Mesendoderm (in vitro differentiated cells): ENCODE data around the gene CDC123.

Experiments used
- DNase-seq: peaks from one replicate; pipeline ENCODE4 v3.0.0; 2013
- H2AK5ac ChIP-seq: 2 replicates; pipeline ENCODE4 v1.6.1; 2013; ENCODE audit warnings: low read length, inconsistent platforms
- H2BK120ac ChIP-seq: 2 replicates; pipeline ENCODE4 v1.6.1; 2013; ENCODE audit warnings: low read depth, mild to moderate bottlenecking, low read length, moderate library complexity, mixed read lengths
- H2BK15ac ChIP-seq: replicated peaks from 2 replicates; pipeline ENCODE4 v1.6.1; 2013; ENCODE audit warnings: low read depth, mild to moderate bottlenecking, moderate library complexity
- H2BK5ac ChIP-seq: 2 replicates; pipeline ENCODE4 v1.6.1; 2013; ENCODE audit warnings: low read length, inconsistent platforms
- H3K18ac ChIP-seq: 2 replicates; pipeline ENCODE4 v1.6.1; 2013; ENCODE audit warnings: mild to moderate bottlenecking, low read length, mixed read lengths
- H3K23ac ChIP-seq: one replicate; pipeline ENCODE4 v1.6.1; 2013; ENCODE audit warnings: low read length
- H3K27ac ChIP-seq: 2 replicates; pipeline ENCODE4 v1.5.1; 2013; ENCODE audit warnings: low read depth, mild to moderate bottlenecking, inconsistent platforms, low read length, moderate library complexity
- H3K27me3 ChIP-seq: 2 replicates; pipeline ENCODE4 v1.6.1; 2013; ENCODE audit warnings: low read length, control low read depth, mild to moderate bottlenecking, inconsistent platforms; ENCODE audit not compliant: insufficient read depth, poor library complexity
- H3K36me3 ChIP-seq: 2 replicates; pipeline ENCODE4 v1.6.1; 2013; ENCODE audit warnings: low read length, inconsistent platforms; ENCODE audit not compliant: control insufficient read depth, insufficient read depth
- H3K4ac ChIP-seq: one replicate; pipeline ENCODE4 v1.6.1; 2013; ENCODE audit warnings: low read depth, mild to moderate bottlenecking, low read length, moderate library complexity
- H3K4me1 ChIP-seq: 2 replicates; pipeline ENCODE4 v1.6.1; 2013; ENCODE audit warnings: low read depth, low read length, inconsistent platforms; ENCODE audit not compliant: control insufficient read depth
- H3K4me2 ChIP-seq: 2 replicates; pipeline ENCODE4 v1.6.1; 2013; ENCODE audit warnings: low read length
- H3K4me3 ChIP-seq: 2 replicates; pipeline ENCODE4 v1.5.1; 2013; ENCODE audit warnings: mild to moderate bottlenecking, low read length
- H3K56ac ChIP-seq: one replicate; pipeline ENCODE4 v1.6.1; 2013; ENCODE audit warnings: low read length
- H3K79me1 ChIP-seq: 2 replicates; pipeline ENCODE4 v1.6.1; 2013; ENCODE audit warnings: low read length, inconsistent platforms
- H3K79me2 ChIP-seq: 2 replicates; pipeline ENCODE4 v1.6.1; 2013; ENCODE audit warnings: mild to moderate bottlenecking, low read length; ENCODE audit not compliant: control insufficient read depth, insufficient read depth
- H3K9ac ChIP-seq: 2 replicates; pipeline ENCODE4 v1.6.1; 2013; ENCODE audit warnings: low read length, inconsistent platforms
- H4K5ac ChIP-seq: one replicate; pipeline ENCODE4 v1.6.1; 2013; ENCODE audit warnings: low read length
- H4K8ac ChIP-seq: one replicate; pipeline ENCODE4 v1.6.1; 2013; ENCODE audit warnings: low read depth, mild to moderate bottlenecking, control low read depth, low read length, moderate library complexity
- WGBS: extraction: QIAGEN DNeasy Blood & Tissue Kit; methylation state at CpG from one replicate; pipeline ENCODE4 v1.1.7; 2013; ENCODE audit warnings: low lambda C conversion rate, missing lambda C conversion rate; ENCODE audit not compliant: insufficient coverage; ENCODE audit errors: extremely low coverage; 5-methylcytosine and 5-hydroxymethylcytosine counted together

CDC123 gene

GRCh38 chr10:12186323-12186722 is 9.7 kb upstream of the CDC123 start:
- H3K79me2 ChIP-seq: peaks cover 10% of the 10 kb centered on the region
- H3K18ac ChIP-seq: no peak overlapping the region
- H3K9ac ChIP-seq: no peak overlapping the region
- WGBS: no CpG with 5 or more reads among the region's 8 CpGs
- no peak overlapping the region for H2BK5ac ChIP-seq
- H3K4me2 ChIP-seq: no peak overlapping the region
- no peak overlapping the region for H3K27ac ChIP-seq
- H4K5ac ChIP-seq: no peak overlapping the region
- H3K4me1 ChIP-seq: no peaks in the 10 kb centered on the region
- no peak for DNase-seq
- H3K36me3 ChIP-seq: peaks cover 4% of the 10 kb centered on the region
- no peak overlapping the region for H4K8ac ChIP-seq
- H3K23ac ChIP-seq: no peak overlapping the region
- H3K4me3 ChIP-seq: no peak overlapping the region
- H3K27me3 ChIP-seq: no peaks in the 10 kb centered on the region
- H3K4ac ChIP-seq: no peak overlapping the region
- H2BK15ac ChIP-seq: no peak overlapping the region
- H3K56ac ChIP-seq: no peak overlapping the region
- H2BK120ac ChIP-seq: no peak overlapping the region
- peaks cover 3% of the 10 kb centered on the region for H3K79me1 ChIP-seq
- H2AK5ac ChIP-seq: no peak overlapping the region

GRCh38 chr10:12187321-12187905 is 8.6 kb upstream of the CDC123 start:
- Histone ChIP-seq H3K23ac (no peak overlapping the region), H2BK120ac (no peak overlapping the region), H2BK15ac (no peak overlapping the region), H2AK5ac (no peak overlapping the region), H3K56ac (no peak overlapping the region), H4K5ac (no peak overlapping the region), H3K4me3 (no peak overlapping the region), H3K79me1 (peaks cover 7% of the 10 kb centered on the region), H3K9ac (no peak overlapping the region), H3K18ac (no peak overlapping the region), H2BK5ac (no peak overlapping the region), H3K27me3 (no peaks in the 10 kb centered on the region), H4K8ac (no peak overlapping the region), H3K79me2 (peaks cover 18% of the 10 kb centered on the region), H3K4ac (no peak overlapping the region), H3K36me3 (peaks cover 5% of the 10 kb centered on the region), H3K4me1 (no peaks in the 10 kb centered on the region), H3K27ac (no peak overlapping the region), H3K4me2 (no peak overlapping the region)
- DNase-seq: no peak
- no CpG with 5 or more reads among the region's 5 CpGs for WGBS

DNA sequence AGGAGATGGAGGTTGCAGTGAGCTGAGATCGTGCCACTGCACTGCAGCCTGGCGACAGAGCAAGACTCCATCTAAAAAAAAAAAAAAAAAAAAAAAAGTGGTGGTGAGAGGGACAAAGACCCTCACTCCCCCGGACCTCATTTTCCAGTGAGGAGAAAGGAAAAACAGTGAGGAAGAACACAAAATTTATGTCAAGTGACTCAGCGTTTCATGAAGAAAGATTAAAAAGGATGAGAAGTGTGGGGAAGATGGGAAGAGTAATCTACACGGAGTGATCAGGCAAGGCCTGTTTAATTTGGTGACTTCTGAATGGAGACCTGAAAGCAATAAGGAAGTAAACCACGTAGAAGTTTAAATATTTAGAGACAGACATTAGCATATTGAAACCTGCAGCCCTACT is 7.3 kb upstream of the CDC123 start:
- H3K9ac ChIP-seq: no peak overlapping the region
- no peak overlapping the region for H4K8ac ChIP-seq
- no peaks in the 10 kb centered on the region for H3K4me1 ChIP-seq
- WGBS: no CpG with 5 or more reads among the region's 6 CpGs
- H3K4me2 ChIP-seq: no peak overlapping the region
- no peak overlapping the region for H2BK120ac ChIP-seq
- no peak overlapping the region for H2AK5ac ChIP-seq
- H4K5ac ChIP-seq: no peak overlapping the region
- no peak overlapping the region for H3K27ac ChIP-seq
- no peak overlapping the region for H2BK5ac ChIP-seq
- no peak overlapping the region for H3K4ac ChIP-seq
- H3K4me3 ChIP-seq: no peak overlapping the region
- no peak overlapping the region for H3K18ac ChIP-seq
- no peaks in the 10 kb centered on the region for H3K27me3 ChIP-seq
- peaks cover 25% of the 10 kb centered on the region for H3K79me2 ChIP-seq
- H3K36me3 ChIP-seq: peaks cover 3% of the 10 kb centered on the region
- peaks cover 9% of the 10 kb centered on the region for H3K79me1 ChIP-seq
- no peak overlapping the region for H3K23ac ChIP-seq
- H2BK15ac ChIP-seq: no peak overlapping the region
- H3K56ac ChIP-seq: no peak overlapping the region
- DNase-seq: no peak

- Histone ChIP-seq H2BK15ac (no peak overlapping the region), H4K8ac (no peak overlapping the region), H3K27ac (no peak overlapping the region), H3K79me1 (peaks cover 9% of the 10 kb centered on the region), H2AK5ac (no peak overlapping the region), H3K27me3 (no peaks in the 10 kb centered on the region), H3K4me1 (no peaks in the 10 kb centered on the region), H3K4me2 (no peak overlapping the region), H2BK5ac (no peak overlapping the region), H3K23ac (no peak overlapping the region), H3K9ac (no peak overlapping the region), H2BK120ac (no peak overlapping the region), H3K36me3 (peaks cover 3% of the 10 kb centered on the region), H3K56ac (no peak overlapping the region), H4K5ac (no peak overlapping the region), H3K4ac (no peak overlapping the region), H3K18ac (no peak overlapping the region), H3K79me2 (peaks cover 31% of the 10 kb centered on the region), H3K4me3 (no peak overlapping the region)
- no peak for DNase-seq
- no CpG with 5 or more reads among the region's 10 CpGs for WGBS
Observed at GRCh38 chr10:12189426-12189825, 6.6 kb upstream of the CDC123 start.

- WGBS: no CpG with 5 or more reads among the region's 3 CpGs
Observed at GRCh38 chr10:12191715-12192114, 4.3 kb upstream of the CDC123 start.

DNA sequence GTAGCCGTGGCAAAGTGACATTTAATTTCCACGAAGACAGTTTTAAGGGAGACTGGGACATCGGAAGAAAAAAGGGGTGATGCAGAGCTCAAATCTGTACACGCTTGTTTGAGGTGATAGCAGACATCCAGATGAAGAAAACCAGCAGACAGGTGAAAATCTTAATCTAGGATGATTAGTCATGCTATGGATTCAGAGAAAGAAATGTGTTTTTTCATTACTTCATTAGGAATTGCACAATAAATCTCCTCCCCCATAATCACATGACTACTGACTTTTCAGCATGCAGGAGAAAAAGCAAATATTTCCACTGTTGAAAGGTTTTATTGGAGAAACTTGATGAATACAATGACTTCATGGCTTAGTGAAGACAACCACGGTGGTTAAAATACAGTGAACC is 2.8 kb upstream of the CDC123 start:
- H3K18ac ChIP-seq: no peak overlapping the region
- WGBS: no CpG with 5 or more reads among the region's 5 CpGs
- no peak overlapping the region for H3K56ac ChIP-seq

More at GRCh38 chr10:12191715-12192114, 4.3 kb upstream of the CDC123 start:
- Histone ChIP-seq H4K8ac (no peak overlapping the region), H2BK120ac (no peak overlapping the region), H3K9ac (no peak overlapping the region), H3K4me2 (no peak overlapping the region), H3K4me1 (no peaks in the 10 kb centered on the region), H4K5ac (no peak overlapping the region), H3K18ac (no peak overlapping the region), H3K27me3 (no peaks in the 10 kb centered on the region), H3K23ac (no peak overlapping the region), H2BK15ac (no peak overlapping the region), H2BK5ac (no peak overlapping the region), H3K79me1 (peaks cover 16% of the 10 kb centered on the region), H2AK5ac (no peak overlapping the region), H3K27ac (no peak overlapping the region), H3K4ac (no peak overlapping the region), H3K56ac (no peak overlapping the region), H3K4me3 (no peak overlapping the region), H3K79me2 (peaks cover 50% of the 10 kb centered on the region), H3K36me3 (peaks cover 1% of the 10 kb centered on the region)
- DNase-seq: no peak

More for the DNA sequence above, 2.8 kb upstream of the CDC123 start:
- H3K4me1 ChIP-seq: no peaks in the 10 kb centered on the region
- H2BK5ac ChIP-seq: no peak overlapping the region
- H3K9ac ChIP-seq: no peak overlapping the region
- H2BK15ac ChIP-seq: no peak overlapping the region
- H4K5ac ChIP-seq: no peak overlapping the region
- no peak overlapping the region for H3K4ac ChIP-seq
- no peak overlapping the region for H2BK120ac ChIP-seq
- no peak overlapping the region for H3K23ac ChIP-seq
- no peak overlapping the region for H4K8ac ChIP-seq
- H2AK5ac ChIP-seq: no peak overlapping the region
- H3K4me3 ChIP-seq: no peak overlapping the region
- no peak for DNase-seq
- H3K36me3 ChIP-seq: peaks cover 1% of the 10 kb centered on the region
- H3K79me2 ChIP-seq: peaks cover 55% of the 10 kb centered on the region
- H3K27me3 ChIP-seq: no peaks in the 10 kb centered on the region
- H3K79me1 ChIP-seq: peaks cover 15% of the 10 kb centered on the region
- H3K4me2 ChIP-seq: no peak overlapping the region
- no peak overlapping the region for H3K27ac ChIP-seq
